Colonic mucosa (tissue), 4 donors: Measurements from ENCODE around the gene KLF16. TPM values are rescaled to one million over a fixed set of nuclear protein-coding genes. Genes with fewer than 3 reads are reported as not detected.
"Not testable (repeated sequence)": the region's sequence is repeated elsewhere in the genome, so short reads cannot be mapped to it uniquely, and the experiment has no call there.

Source experiments
- DNase-seq: peaks from one replicate; pipeline ENCODE4 v3.0.0-alpha.2; 2020
- H3K27ac ChIP-seq: fragments of 200-600 bp; one replicate; pipeline ENCODE4 v1.8.0; 2021
- H3K27me3 ChIP-seq: fragments of 200-600 bp; one replicate; pipeline ENCODE4 v1.8.0; 2021
- H3K36me3 ChIP-seq: fragments of 200-600 bp; one replicate; pipeline ENCODE4 v1.8.0; 2021
- H3K4me1 ChIP-seq: fragments of 200-600 bp; one replicate; pipeline ENCODE4 v1.8.0; 2021; ENCODE audit warnings: mild to moderate bottlenecking
- H3K4me3 ChIP-seq: fragments of 200-600 bp; one replicate; pipeline ENCODE4 v1.8.0; 2021
- H3K9ac ChIP-seq, 2 donors: one replicate each; pipeline ENCODE4 v1.7.0; 2013; ENCODE audit warnings: control low read depth in 2 of 2, low read depth in 2 of 2, low read length in 2 of 2
- H3K9me3 ChIP-seq: fragments of 200-600 bp; one replicate; pipeline ENCODE4 v1.8.0; 2021
- intact Hi-C: fragments of 100-400 bp; cut with DNase I; formaldehyde crosslinking; loops from one replicate; pipeline ENCODE4 v1.14.1; 2022
- total RNA-seq, 2 donors: library from RNA; stranded (reverse); fragmentation: NEBNext Ultra II Directional in 1 of 2; extraction: Animal tissue kit (Norgen Biotek cat#: 25700) in 1 of 2; gene quantifications; one replicate each; pipeline ENCODE4 v1.2.1, GENCODE V29; 2021
- TF ChIP-seq, protein P1 (sequence below): fragments of 200-600 bp; IDR thresholded peaks from one replicate; pipeline ENCODE4 v1.8.0; 2022; ENCODE audit warnings: antibody characterized with exemption, mild to moderate bottlenecking
- donor health status: healthy.
- donor health status: DM: no; HTN: no; CAD: no.
- donor health status: DM: no; HTN: no; CAD: no.

KLF16 gene
- total RNA-seq, 2 donors from 2014 or later = 31.1 to 34.8 TPM

DNA sequence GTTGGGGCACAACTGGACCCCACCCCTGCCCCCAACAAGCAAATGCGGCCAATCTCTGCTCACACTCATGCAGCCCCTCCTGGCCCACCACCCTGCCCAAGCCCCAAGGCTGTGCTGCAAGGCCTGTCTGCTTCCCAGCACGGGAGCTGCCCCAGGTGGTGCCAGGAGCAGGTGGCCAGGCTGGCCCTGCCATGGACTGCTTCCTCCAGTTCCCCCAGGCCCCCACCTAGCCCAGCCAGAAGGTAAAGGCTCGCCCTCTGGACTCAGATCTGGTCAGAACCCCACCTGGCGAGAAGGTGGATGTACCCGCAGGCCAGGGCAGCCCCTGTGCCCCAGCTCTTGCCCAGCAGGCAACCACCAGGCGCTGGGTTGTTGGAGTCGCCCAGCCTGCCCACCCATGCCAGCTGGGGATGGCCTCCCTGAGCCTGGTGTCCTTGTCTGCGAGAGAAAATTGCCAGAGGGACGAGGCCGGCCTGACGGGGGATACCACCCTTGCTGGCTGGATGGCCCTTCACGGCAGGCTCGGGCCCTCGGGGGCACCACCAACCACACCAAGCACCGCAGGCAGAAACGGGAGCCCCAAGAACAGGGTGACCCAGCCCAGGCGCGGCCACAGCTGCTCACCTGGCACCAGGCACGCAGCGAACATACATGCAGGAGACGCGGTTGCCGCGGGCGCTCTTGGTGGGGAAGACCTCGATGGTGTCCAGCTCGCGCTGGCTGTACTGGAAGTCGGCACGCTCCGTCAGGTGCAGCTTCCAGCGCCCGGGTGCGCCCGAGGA is 17.4 kb upstream of the KLF16 start:
- TF ChIP-seq, protein P1, sequence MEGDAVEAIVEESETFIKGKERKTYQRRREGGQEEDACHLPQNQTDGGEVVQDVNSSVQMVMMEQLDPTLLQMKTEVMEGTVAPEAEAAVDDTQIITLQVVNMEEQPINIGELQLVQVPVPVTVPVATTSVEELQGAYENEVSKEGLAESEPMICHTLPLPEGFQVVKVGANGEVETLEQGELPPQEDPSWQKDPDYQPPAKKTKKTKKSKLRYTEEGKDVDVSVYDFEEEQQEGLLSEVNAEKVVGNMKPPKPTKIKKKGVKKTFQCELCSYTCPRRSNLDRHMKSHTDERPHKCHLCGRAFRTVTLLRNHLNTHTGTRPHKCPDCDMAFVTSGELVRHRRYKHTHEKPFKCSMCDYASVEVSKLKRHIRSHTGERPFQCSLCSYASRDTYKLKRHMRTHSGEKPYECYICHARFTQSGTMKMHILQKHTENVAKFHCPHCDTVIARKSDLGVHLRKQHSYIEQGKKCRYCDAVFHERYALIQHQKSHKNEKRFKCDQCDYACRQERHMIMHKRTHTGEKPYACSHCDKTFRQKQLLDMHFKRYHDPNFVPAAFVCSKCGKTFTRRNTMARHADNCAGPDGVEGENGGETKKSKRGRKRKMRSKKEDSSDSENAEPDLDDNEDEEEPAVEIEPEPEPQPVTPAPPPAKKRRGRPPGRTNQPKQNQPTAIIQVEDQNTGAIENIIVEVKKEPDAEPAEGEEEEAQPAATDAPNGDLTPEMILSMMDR = no peak
- Histone ChIP-seq H3K27me3 (no peaks in the 10 kb centered on the region), H3K36me3 (no peaks in the 10 kb centered on the region), H3K4me1 (peaks cover 10% of the 10 kb centered on the region), H3K9me3 (no peaks in the 10 kb centered on the region), H3K27ac (no peak overlapping the region), H3K4me3 (no peak overlapping the region), H3K9ac (peak overlapping the region in 1 of 2 donors; percentile 35)
- no peak for DNase-seq
- intact Hi-C loops = no loop called here

DNA sequence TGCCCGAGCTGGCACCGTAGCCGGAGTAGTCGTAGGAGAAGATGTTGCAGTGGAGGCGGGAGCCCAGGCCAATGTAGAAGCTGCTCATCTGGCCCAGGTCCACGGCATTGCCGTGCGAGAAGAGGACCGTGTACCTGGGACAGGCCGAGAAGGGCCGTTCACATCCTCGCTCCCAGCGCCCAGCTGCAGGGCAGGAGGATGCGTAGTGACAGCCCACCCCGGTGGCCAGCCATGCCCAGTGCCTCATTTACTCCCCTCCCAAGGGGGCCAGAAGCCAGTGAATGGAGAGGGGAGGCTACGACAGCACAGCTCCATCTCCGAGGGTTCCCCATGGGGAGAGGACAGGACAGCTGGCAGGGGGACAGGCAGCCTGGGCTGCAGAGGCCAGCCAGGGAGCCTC is 16.6 kb upstream of the KLF16 start:
- H3K27ac ChIP-seq, H3K36me3 ChIP-seq, intact Hi-C loops, DNase-seq, H3K27me3 ChIP-seq, H3K9me3 ChIP-seq, H3K4me3 ChIP-seq, H3K9ac ChIP-seq: not testable (repeated sequence)
- H3K4me1 ChIP-seq = peaks cover 10% of the 10 kb centered on the region

DNA sequence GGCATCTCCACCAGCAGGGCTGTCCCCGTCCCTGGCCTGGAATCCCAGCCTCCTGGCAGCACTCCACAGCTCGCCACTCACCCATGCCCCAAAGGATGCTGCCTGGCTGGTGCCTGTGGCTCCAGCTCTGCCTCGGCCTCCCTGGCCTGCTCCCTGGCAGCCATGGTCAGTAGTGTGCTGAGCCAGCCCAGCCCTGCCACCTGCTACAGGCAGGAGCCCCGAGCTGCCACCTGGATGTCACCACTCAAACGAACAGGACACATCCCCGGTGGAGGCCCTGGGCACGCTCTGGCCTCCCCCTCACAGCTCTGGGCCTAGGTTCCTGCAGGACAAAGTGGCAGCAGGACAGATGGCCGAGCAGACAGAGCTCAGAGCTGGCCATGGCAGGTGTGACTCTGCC is 15.2 kb upstream of the KLF16 start:
- H3K27me3 ChIP-seq, H3K36me3 ChIP-seq, H3K9me3 ChIP-seq, H3K9ac ChIP-seq, DNase-seq, H3K4me3 ChIP-seq, H3K27ac ChIP-seq, intact Hi-C loops: not testable (repeated sequence)
- H3K4me1 ChIP-seq = peaks cover 14% of the 10 kb centered on the region

DNA sequence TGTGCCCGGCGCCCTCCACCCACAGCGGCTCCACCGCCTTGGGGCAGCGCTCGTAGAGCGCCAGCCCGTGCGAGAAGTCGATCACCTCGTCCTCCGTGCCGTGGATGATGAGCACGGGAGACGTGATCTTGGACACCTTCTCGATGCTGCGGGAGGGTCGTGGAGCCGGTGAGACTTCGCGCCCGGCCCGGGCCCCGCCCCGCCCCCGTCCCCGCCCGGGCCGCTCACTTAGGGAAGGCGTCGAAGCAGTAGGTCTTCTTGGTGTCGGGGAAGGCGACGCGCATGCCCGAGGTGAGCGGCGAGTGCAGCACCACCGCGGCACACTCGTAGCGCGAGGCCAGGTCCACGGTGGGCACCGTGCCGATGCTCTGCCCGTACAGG is 13.9 kb upstream of the KLF16 start:
- H3K27ac ChIP-seq, H3K4me1 ChIP-seq, intact Hi-C loops: not testable (repeated sequence)

DNA sequence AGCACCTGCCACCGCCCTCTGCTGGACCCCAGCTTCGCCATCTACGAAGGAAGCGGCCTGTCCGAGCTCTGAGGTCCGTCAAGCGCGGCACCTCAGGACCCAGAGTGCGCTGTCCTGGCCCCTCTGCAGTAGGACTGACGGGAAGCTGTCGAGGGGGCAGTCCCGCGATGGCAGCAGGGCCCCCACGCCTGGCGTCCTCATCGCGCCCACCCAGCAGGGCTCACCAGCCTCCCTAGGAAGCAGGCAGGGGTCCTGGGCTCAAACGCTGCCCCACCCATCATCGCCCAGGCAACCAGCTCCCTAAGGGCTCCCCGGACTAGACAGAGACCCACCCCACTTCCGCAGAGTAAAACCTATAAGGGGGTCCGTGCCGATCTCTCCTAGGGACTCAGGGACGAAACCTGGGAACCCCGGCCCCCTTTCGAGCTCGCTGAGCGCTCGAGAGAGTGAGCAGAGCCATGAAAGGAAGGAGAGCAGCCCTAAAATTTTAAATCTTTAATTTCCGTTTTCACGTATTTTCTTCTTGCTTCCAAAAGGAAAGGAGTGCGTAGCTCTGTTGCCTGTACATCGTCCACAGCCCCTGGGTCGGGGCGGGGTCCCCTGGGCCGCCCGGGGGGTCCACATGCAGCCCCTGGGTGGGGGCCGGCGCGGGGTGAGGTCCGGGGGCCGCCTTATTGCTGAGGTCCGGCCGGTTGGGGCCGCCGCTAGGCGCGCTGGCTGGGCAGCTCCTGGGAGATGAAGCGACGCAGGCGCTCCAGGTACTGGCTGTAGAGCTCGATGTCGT is 13.3 kb upstream of the KLF16 start:
- H3K4me1 ChIP-seq, intact Hi-C loops, DNase-seq: not testable (repeated sequence)

More for the DNA sequence above, 13.9 kb upstream of the KLF16 start:
- DNase-seq, H3K4me3 ChIP-seq, H3K36me3 ChIP-seq, H3K9me3 ChIP-seq, H3K27me3 ChIP-seq, H3K9ac ChIP-seq: not testable (repeated sequence)

DNA sequence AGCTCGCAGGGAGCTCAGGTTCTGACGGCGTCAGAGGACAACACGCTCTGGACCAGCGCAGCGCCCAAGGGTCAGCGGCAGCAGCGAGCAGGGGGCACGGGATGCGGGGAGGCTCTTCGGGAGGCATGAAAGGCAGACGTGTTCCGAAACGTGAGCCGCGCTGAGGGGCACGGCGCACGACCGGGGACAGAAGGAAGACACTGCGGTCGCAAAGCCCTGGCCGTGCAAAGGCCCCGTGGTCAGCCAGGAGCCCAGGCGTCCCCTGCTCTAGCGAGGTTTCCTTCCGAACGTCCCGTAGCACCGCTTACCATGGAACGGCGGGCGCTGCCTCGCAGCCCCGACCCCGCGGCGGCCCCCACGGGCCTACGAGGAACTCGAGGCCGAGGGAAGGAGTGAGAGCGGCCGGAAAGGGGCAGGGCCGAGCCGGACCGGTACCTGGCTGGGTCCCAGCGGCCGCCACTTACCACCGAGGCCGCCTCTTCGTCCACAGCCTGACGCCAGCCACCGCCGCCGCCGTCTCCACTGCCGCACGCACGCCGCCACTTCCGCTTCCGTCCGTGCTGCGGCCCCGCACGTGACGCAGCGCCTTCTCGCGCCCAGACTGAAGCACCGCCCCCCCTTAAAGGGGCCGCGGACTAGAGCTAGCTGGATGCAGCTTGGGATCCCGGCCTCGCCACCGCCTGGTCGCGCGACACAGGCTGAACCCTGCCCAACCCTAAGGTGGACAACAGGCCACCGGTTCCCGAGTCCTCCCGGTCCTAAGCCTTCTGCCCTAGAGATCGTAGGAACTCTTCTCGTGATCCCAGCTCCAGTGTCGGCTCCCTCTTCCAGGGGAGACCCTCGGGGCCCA is 12.5 kb upstream of the KLF16 start:
- Histone ChIP-seq H3K4me3 (peak overlapping the region; percentile 98), H3K36me3 (no peaks in the 10 kb centered on the region), H3K4me1 (peaks cover 8% of the 10 kb centered on the region), H3K27me3 (no peaks in the 10 kb centered on the region), H3K27ac (peak overlapping the region; percentile 92), H3K9me3 (no peaks in the 10 kb centered on the region), H3K9ac (peak overlapping the region; percentile 96)
- TF ChIP-seq, protein P1 = no peak
- DNase-seq = peak; percentile 95
- intact Hi-C loops = no loop called here

More for the DNA sequence above, 13.3 kb upstream of the KLF16 start:
- Histone ChIP-seq H3K4me3 (peak overlapping the region; percentile 98), H3K9ac (peak overlapping the region; percentile 71 to 96), H3K27ac (peak overlapping the region; percentile 92)
- H3K27me3 ChIP-seq, H3K9me3 ChIP-seq, H3K36me3 ChIP-seq: not testable (repeated sequence)

DNA sequence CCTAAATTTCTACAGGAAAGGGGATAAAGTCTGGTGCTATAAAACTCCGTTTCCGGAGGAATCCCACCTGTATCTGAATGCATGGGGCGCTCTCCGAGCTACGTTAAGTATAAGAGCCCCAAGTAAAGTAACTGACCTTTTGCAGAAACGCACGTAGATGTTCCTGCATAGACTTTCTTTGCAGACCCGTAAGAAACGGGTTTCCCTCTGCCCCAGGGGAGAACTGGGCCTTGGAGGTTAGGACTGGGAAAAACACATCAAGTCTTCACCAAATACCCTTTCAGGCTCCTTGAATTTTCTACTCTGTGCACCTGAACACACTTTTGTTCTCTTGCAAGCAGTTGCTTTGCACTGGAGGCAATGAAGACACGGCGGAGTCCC is 11.9 kb upstream of the KLF16 start:
- intact Hi-C loops, H3K27me3 ChIP-seq, H3K4me1 ChIP-seq, DNase-seq, H3K9me3 ChIP-seq, H3K36me3 ChIP-seq: not testable (repeated sequence)
- H3K27ac ChIP-seq = peak overlapping the region; percentile 92
- H3K9ac ChIP-seq = peak overlapping the region; percentile 96
- peak overlapping the region; percentile 98 for H3K4me3 ChIP-seq
